GM12878 (cell line): ENCODE data around the gene B4GALNT2. TPM values are rescaled to one million over a fixed set of nuclear protein-coding genes. Genes with fewer than 3 reads are reported as not detected.
A peak's percentile ranks its signal among the peaks of the same experiment; 100 is the strongest.

ENCODE experiments used
- BACH1 ChIP-seq: fragments of 450-650 bp; IDR thresholded peaks from 2 replicates; pipeline ENCODE4 v1.6.1; 2017; ENCODE audit warnings: mild to moderate bottlenecking, borderline replicate concordance
- BCL3 ChIP-seq: IDR thresholded peaks from 2 replicates; pipeline ENCODE4 v1.6.1; 2011; ENCODE audit warnings: borderline replicate concordance, low read depth, mild to moderate bottlenecking, moderate library complexity, low read length; ENCODE audit not compliant: insufficient read depth, poor library complexity, severe bottlenecking
- BMI1 ChIP-seq: fragments of 450-650 bp; IDR thresholded peaks from 2 replicates; pipeline ENCODE4 v1.6.1; 2016; ENCODE audit warnings: mild to moderate bottlenecking, moderate library complexity, borderline replicate concordance
- CHD4 ChIP-seq: fragments of 200-600 bp; sonication (generic); IDR thresholded peaks from 2 replicates; pipeline ENCODE4 v1.6.1; 2016; ENCODE audit warnings: mild to moderate bottlenecking
- EP300 ChIP-seq, 2 experiments: fragments of 150-350 bp in 1 of 2; IDR thresholded peaks; 2 replicates each; pipeline ENCODE4 v1.6.1; 2011 to 2012; ENCODE audit warnings: low read depth in 2 of 2, low read length in 2 of 2, borderline replicate concordance in 1 of 2, improper control_type of control experiment in 1 of 2, inconsistent platforms in 1 of 2; ENCODE audit not compliant: control insufficient read depth in 1 of 2
- ETV6 ChIP-seq, 2 experiments: fragments of 450-650 bp in 1 of 2; IDR thresholded peaks in 1 of 2; conservative IDR thresholded peaks in 1 of 2; 2 replicates each; pipeline ENCODE4 v1.6.1; 2014; ENCODE audit warnings: antibody characterized with exemption in 1 of 2, borderline replicate concordance in 1 of 2, low read depth in 1 of 2, mild to moderate bottlenecking in 1 of 2, moderate library complexity in 1 of 2
- HDAC6 ChIP-seq: fragments of 200-600 bp; sonication (generic); IDR thresholded peaks from one replicate; pipeline ENCODE4 v1.8.0; 2017; ENCODE audit warnings: antibody characterized with exemption; ENCODE audit not compliant: unreplicated experiment
- HDGF ChIP-seq: fragments of 450-650 bp; IDR thresholded peaks from 2 replicates; pipeline ENCODE4 v1.6.1; 2016; ENCODE audit warnings: antibody characterized with exemption
- IKZF2 ChIP-seq, 2 experiments: fragments of 450-650 bp; IDR thresholded peaks; 2 replicates each; pipeline ENCODE4 v1.6.1; 2017; ENCODE audit warnings: mild to moderate bottlenecking in 2 of 2, moderate library complexity in 2 of 2
- KAT2A ChIP-seq: conservative IDR thresholded peaks from 2 replicates; pipeline ENCODE4 v1.6.1; 2011; ENCODE audit warnings: low read depth, low read length; ENCODE audit not compliant: control insufficient read depth
- MEF2A ChIP-seq: IDR thresholded peaks from 2 replicates; pipeline ENCODE4 v1.6.1; 2011; ENCODE audit warnings: low read depth, mild to moderate bottlenecking, low read length, moderate library complexity; ENCODE audit not compliant: insufficient read depth
- MYB ChIP-seq: fragments of 150-350 bp; IDR thresholded peaks from 2 replicates; pipeline ENCODE4 v1.6.1; 2014; ENCODE audit warnings: mild to moderate bottlenecking, low read depth, low read length, borderline replicate concordance
- NBN ChIP-seq: fragments of 450-650 bp; IDR thresholded peaks from 2 replicates; pipeline ENCODE4 v1.6.1; 2016
- NFYB ChIP-seq: IDR thresholded peaks from 2 replicates; pipeline ENCODE4 v1.6.1; 2011; ENCODE audit warnings: low read depth, mild to moderate bottlenecking, low read length, improper control_type of control experiment, moderate library complexity; ENCODE audit not compliant: insufficient read depth
- POLR2A ChIP-seq: IDR thresholded peaks from 2 replicates; pipeline ENCODE4 v1.6.1; 2011; ENCODE audit warnings: low read depth, mild to moderate bottlenecking, low read length
- RAD21 ChIP-seq: IDR thresholded peaks from 2 replicates; pipeline ENCODE4 v1.6.1; 2011; ENCODE audit warnings: mild to moderate bottlenecking, low read depth, low read length, moderate library complexity; ENCODE audit not compliant: insufficient read depth
- RB1 ChIP-seq: fragments of 450-650 bp; formaldehyde crosslinking; IDR thresholded peaks from 2 replicates; pipeline ENCODE4 v1.6.1; 2017; ENCODE audit warnings: mild to moderate bottlenecking, borderline replicate concordance
- SMAD5 ChIP-seq: IDR thresholded peaks from 2 replicates; pipeline ENCODE4 v1.6.1; 2016; ENCODE audit warnings: antibody characterized with exemption, low read depth
- SMARCA5 ChIP-seq: fragments of 450-650 bp; IDR thresholded peaks from 2 replicates; pipeline ENCODE4 v1.6.1; 2017; ENCODE audit warnings: mild to moderate bottlenecking
- TCF7 ChIP-seq: IDR thresholded peaks from 2 replicates; pipeline ENCODE4 v1.6.1; 2014; ENCODE audit warnings: antibody characterized with exemption, borderline replicate concordance
- YBX1 ChIP-seq: fragments of 450-650 bp; IDR thresholded peaks from 2 replicates; pipeline ENCODE4 v1.6.1; 2016; ENCODE audit warnings: antibody characterized with exemption
- ZNF622 ChIP-seq: fragments of 450-650 bp; IDR thresholded peaks from 2 replicates; pipeline ENCODE4 v1.6.1; 2017; ENCODE audit warnings: mild to moderate bottlenecking, inconsistent platforms
- polyA plus RNA-seq, 11 experiments: library from polyadenylated mRNA; depleted of rRNA in 4 of 11; unstranded in 6 of 11; stranded (reverse) in 5 of 11; fragments of >200 nt; fragmentation: Nextera tagmentation in 4 of 11; fragmentation: Illumina TruSeq in 1 of 11; extraction: Ambion mirVana in 4 of 11; extraction: Trizol in 1 of 11; gene quantifications; 1 replicate in 1 of 11; 2 replicates in 10 of 11; pipeline versions ENCODE4 v1.2.1 to v1.2.3, GENCODE V29; 2011 to 2016; ENCODE audit warnings: inconsistent platforms in 2 of 11, missing spikeins in 2 of 11, low read depth in 1 of 11
- total RNA-seq, 4 experiments: library from RNA; depleted of rRNA in 3 of 4; stranded (reverse); fragments of >200 nt in 3 of 4; fragmentation: Illumina TruSeq in 1 of 4; extraction: Trizol in 1 of 4; gene quantifications; 2 replicates each; pipeline versions ENCODE4 v1.2.1 to v1.2.3, GENCODE V29; 2013 to 2021
- TF ChIP-seq, protein P1 (sequence below): fragments of 450-650 bp; IDR thresholded peaks from 2 replicates; pipeline ENCODE4 v1.6.1; 2016; ENCODE audit warnings: mild to moderate bottlenecking
- TF ChIP-seq, protein P2 (sequence below): IDR thresholded peaks from 2 replicates; pipeline ENCODE4 v1.6.1; 2012; ENCODE audit warnings: low read depth, low read length, improper control_type of control experiment
- TF ChIP-seq, protein P3 (sequence below): fragments of 450-650 bp; IDR thresholded peaks from 2 replicates; pipeline ENCODE4 v1.6.1; 2018; ENCODE audit warnings: mild to moderate bottlenecking, low read depth, moderate library complexity; ENCODE audit not compliant: partially characterized antibody

The B4GALNT2 gene
- total and polyA plus RNA-seq, 10 of the 15 experiments (the other 5 are each of a cell fraction or from before 2014, with no cell fraction given) = not detected

DNA sequence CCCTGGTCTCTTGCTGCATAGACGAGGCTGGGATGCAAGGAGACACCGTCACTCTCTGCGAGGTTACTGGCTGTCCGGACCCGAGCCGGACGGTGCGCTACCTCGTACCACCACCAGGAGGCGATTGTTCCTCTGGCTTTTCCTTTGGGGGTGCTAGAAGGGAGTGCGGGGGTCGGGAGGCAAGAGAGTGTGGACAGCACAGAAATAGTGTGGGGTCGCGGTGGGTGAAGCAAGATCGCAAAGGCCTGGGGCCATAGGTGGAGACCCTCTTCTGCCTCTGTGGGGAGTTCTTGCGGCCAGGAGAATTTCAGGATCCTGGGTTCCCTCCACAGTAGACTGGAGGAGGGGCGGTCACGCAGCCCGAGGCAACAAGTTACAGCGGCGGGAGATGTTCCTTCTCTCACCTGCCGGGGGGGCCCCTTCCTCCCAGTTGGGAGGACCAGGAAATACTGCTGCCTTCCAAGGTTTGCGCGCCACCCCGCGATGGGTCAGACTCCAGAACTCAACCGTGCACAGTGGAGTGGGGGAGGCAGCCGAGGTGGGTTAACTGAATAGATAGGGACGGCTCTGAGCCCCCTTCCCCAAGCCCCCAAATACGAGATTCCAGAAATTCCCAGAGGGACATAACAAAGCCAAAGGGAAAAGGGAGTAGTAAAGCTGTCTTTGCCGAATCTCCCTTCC, 91.1 kb downstream of the B4GALNT2 start (continued):
- TF ChIP-seq HDAC6 = no peak
- TF ChIP-seq CHD4 = no peak
- TF ChIP-seq, protein P1, sequence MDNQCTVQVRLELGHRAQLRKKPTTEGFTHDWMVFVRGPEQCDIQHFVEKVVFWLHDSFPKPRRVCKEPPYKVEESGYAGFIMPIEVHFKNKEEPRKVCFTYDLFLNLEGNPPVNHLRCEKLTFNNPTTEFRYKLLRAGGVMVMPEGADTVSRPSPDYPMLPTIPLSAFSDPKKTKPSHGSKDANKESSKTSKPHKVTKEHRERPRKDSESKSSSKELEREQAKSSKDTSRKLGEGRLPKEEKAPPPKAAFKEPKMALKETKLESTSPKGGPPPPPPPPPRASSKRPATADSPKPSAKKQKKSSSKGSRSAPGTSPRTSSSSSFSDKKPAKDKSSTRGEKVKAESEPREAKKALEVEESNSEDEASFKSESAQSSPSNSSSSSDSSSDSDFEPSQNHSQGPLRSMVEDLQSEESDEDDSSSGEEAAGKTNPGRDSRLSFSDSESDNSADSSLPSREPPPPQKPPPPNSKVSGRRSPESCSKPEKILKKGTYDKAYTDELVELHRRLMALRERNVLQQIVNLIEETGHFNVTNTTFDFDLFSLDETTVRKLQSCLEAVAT = 0 out of 2 replicates have a peak, but pooled peaks have one; percentile 19
- no peak for TF ChIP-seq MYB
- TF ChIP-seq NBN = no peak
- no peak for TF ChIP-seq TCF7
- TF ChIP-seq NFYB = no peak
- TF ChIP-seq YBX1 = no peak
- TF ChIP-seq SMAD5 = 0 out of 2 replicates have a peak, but pooled peaks have one; percentile 40
- TF ChIP-seq POLR2A = peak; percentile 63
- no peak for TF ChIP-seq RB1
- TF ChIP-seq BACH1 = 0 out of 2 replicates have a peak, but pooled peaks have one; percentile 38
- no peak for TF ChIP-seq MEF2A
- peak; percentile 42 for TF ChIP-seq RAD21
- TF ChIP-seq, protein P2, sequence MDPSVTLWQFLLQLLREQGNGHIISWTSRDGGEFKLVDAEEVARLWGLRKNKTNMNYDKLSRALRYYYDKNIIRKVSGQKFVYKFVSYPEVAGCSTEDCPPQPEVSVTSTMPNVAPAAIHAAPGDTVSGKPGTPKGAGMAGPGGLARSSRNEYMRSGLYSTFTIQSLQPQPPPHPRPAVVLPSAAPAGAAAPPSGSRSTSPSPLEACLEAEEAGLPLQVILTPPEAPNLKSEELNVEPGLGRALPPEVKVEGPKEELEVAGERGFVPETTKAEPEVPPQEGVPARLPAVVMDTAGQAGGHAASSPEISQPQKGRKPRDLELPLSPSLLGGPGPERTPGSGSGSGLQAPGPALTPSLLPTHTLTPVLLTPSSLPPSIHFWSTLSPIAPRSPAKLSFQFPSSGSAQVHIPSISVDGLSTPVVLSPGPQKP = no peak
- no peak for TF ChIP-seq ETV6 (conservative IDR thresholded peaks at IDR 0.05 in 1 of 2, IDR thresholded peaks at IDR 0.05 in 1 of 2; ENCODE audit: borderline replicate concordance in 1 of 2, low read depth in 1 of 2)
- peak in 1 of 2 experiments; percentile 11; a peak in 1 of 4 replicates for TF ChIP-seq IKZF2 (IDR thresholded peaks at IDR 0.05)
- no peak for TF ChIP-seq EP300 (IDR thresholded peaks at IDR 0.05; ENCODE audit: borderline replicate concordance in 1 of 2, control insufficient read depth in 1 of 2, low read depth in 2 of 2, low read length in 2 of 2)
- no peak for TF ChIP-seq KAT2A
- TF ChIP-seq BCL3 = no peak
- TF ChIP-seq SMARCA5 = no peak
- TF ChIP-seq BMI1 = no peak
- no peak for TF ChIP-seq ZNF622
- 0 out of 2 replicates have a peak, but pooled peaks have one; percentile 50 for TF ChIP-seq HDGF
- TF ChIP-seq, protein P3, sequence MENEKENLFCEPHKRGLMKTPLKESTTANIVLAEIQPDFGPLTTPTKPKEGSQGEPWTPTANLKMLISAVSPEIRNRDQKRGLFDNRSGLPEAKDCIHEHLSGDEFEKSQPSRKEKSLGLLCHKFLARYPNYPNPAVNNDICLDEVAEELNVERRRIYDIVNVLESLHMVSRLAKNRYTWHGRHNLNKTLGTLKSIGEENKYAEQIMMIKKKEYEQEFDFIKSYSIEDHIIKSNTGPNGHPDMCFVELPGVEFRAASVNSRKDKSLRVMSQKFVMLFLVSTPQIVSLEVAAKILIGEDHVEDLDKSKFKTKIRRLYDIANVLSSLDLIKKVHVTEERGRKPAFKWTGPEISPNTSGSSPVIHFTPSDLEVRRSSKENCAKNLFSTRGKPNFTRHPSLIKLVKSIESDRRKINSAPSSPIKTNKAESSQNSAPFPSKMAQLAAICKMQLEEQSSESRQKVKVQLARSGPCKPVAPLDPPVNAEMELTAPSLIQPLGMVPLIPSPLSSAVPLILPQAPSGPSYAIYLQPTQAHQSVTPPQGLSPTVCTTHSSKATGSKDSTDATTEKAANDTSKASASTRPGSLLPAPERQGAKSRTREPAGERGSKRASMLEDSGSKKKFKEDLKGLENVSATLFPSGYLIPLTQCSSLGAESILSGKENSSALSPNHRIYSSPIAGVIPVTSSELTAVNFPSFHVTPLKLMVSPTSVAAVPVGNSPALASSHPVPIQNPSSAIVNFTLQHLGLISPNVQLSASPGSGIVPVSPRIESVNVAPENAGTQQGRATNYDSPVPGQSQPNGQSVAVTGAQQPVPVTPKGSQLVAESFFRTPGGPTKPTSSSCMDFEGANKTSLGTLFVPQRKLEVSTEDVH = peak; percentile 20
